Tibial nerve (tissue), 4 donors: ENCODE data around the gene NAXE.

Experiments used
- EP300 ChIP-seq, 2 donors: sonication (generic); formaldehyde crosslinking; IDR thresholded peaks; one replicate each; pipeline ENCODE4 v1.6.1; 2017; ENCODE audit warnings: antibody characterized with exemption in 2 of 2, mild to moderate bottlenecking in 1 of 2
- POLR2A ChIP-seq, 2 donors: fragments of 450-650 bp; IDR thresholded peaks; one replicate each; pipeline ENCODE4 v1.6.1; 2017; ENCODE audit warnings: antibody characterized with exemption in 2 of 2, mild to moderate bottlenecking in 2 of 2, moderate library complexity in 2 of 2
- TF ChIP-seq, protein P1 (sequence below), 5 experiments: fragments of 200-600 bp in 3 of 5; fragments of 450-650 bp in 2 of 5; sonication (generic) in 3 of 5; IDR thresholded peaks; one replicate each; pipeline ENCODE4 v1.5.1; 2016 to 2019; ENCODE audit warnings: antibody characterized with exemption in 5 of 5, mild to moderate bottlenecking in 3 of 5, moderate library complexity in 2 of 5

DNA sequence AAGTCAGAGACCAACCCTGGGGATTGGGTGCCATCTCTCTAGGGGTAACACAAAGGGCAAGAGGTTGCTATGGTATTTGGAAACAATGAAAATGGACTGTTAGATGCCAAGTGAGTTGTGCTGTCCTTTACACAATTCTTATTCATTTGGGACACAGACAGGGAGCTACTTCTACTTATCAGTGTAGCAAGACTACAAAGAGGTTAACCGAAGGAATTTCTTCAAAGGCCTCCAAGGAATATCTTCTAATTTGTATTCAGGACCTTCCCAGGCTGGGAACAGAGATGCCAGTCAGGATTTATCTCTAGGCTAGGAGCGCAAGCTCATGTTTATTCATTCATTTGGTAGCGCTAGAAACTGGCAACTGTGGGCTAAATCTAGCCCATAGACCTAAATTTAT, 2.6 kb downstream of the NAXE start:
- TF ChIP-seq, protein P1, sequence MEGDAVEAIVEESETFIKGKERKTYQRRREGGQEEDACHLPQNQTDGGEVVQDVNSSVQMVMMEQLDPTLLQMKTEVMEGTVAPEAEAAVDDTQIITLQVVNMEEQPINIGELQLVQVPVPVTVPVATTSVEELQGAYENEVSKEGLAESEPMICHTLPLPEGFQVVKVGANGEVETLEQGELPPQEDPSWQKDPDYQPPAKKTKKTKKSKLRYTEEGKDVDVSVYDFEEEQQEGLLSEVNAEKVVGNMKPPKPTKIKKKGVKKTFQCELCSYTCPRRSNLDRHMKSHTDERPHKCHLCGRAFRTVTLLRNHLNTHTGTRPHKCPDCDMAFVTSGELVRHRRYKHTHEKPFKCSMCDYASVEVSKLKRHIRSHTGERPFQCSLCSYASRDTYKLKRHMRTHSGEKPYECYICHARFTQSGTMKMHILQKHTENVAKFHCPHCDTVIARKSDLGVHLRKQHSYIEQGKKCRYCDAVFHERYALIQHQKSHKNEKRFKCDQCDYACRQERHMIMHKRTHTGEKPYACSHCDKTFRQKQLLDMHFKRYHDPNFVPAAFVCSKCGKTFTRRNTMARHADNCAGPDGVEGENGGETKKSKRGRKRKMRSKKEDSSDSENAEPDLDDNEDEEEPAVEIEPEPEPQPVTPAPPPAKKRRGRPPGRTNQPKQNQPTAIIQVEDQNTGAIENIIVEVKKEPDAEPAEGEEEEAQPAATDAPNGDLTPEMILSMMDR (IDR thresholded peaks at IDR 0.05), result no peak
- TF ChIP-seq EP300 (IDR thresholded peaks at IDR 0.05) (no peak), POLR2A (IDR thresholded peaks at IDR 0.05) (no peak)
